K562 (cell line): ENCODE data around the gene RGL2. TPM values are rescaled to one million over a fixed set of nuclear protein-coding genes. Genes with fewer than 3 reads are reported as not detected.
A peak's percentile ranks its signal among the peaks of the same experiment; 100 is the strongest.

Source experiments
- GTF2A2 ChIP-seq: IDR thresholded peaks from 2 replicates; pipeline ENCODE4 v1.6.1; 2016; ENCODE audit warnings: mild to moderate bottlenecking, missing genetic modification characterization, missing compliant biosample characterization
- HMGN3 ChIP-seq: IDR thresholded peaks from 2 replicates; pipeline ENCODE4 v1.6.1; 2011; ENCODE audit warnings: borderline replicate concordance, low read depth, mild to moderate bottlenecking, mixed read lengths, low read length; ENCODE audit not compliant: insufficient read length; ENCODE audit errors: extremely low read depth
- KHSRP ChIP-seq: fragments of 450-650 bp; IDR thresholded peaks from 2 replicates; pipeline ENCODE4 v1.6.1; 2017
- NCOA4 ChIP-seq: fragments of 450-650 bp; IDR thresholded peaks from 2 replicates; pipeline ENCODE4 v1.6.1; 2018; ENCODE audit warnings: mild to moderate bottlenecking; ENCODE audit not compliant: partially characterized antibody
- NFXL1 ChIP-seq: fragments of 450-650 bp; formaldehyde crosslinking; IDR thresholded peaks from 2 replicates; pipeline ENCODE4 v1.4.0; 2021; ENCODE audit warnings: mild to moderate bottlenecking
- NKRF ChIP-seq: fragments of 450-650 bp; IDR thresholded peaks from 2 replicates; pipeline ENCODE4 v1.6.1; 2016; ENCODE audit warnings: borderline replicate concordance
- PBX2 ChIP-seq, 2 experiments: IDR thresholded peaks in 1 of 2; conservative IDR thresholded peaks in 1 of 2; 2 replicates each; pipeline ENCODE4 v1.6.1; 2016; ENCODE audit warnings: low read depth in 2 of 2, mild to moderate bottlenecking in 1 of 2, missing compliant biosample characterization in 1 of 2, missing genetic modification characterization in 1 of 2, moderate library complexity in 1 of 2
- POLR2B ChIP-seq: fragments of 450-650 bp; IDR thresholded peaks from 2 replicates; pipeline ENCODE4 v1.6.1; 2018; ENCODE audit warnings: low read depth; ENCODE audit not compliant: partially characterized antibody
- SAP30 ChIP-seq: fragments of 200-600 bp; sonication (generic); IDR thresholded peaks from 2 replicates; pipeline ENCODE4 v1.6.1; 2012; ENCODE audit warnings: borderline replicate concordance, low read depth, mild to moderate bottlenecking, moderate library complexity, low read length, control low read depth, inconsistent platforms; ENCODE audit not compliant: insufficient read depth, poor library complexity, severe bottlenecking
- ZC3H11A ChIP-seq: IDR thresholded peaks from 2 replicates; pipeline ENCODE4 v1.6.1; 2012; ENCODE audit warnings: low read depth, low read length, improper control_type of control experiment
- ZNF174 ChIP-seq: fragments of 250-450 bp; sonication (Bioruptor Pico); IDR thresholded peaks from 2 replicates; pipeline ENCODE4 v1.4.0; 2020; ENCODE audit warnings: mild to moderate bottlenecking
- polyA plus RNA-seq, 8 experiments: library from polyadenylated mRNA; depleted of rRNA in 4 of 8; stranded (reverse) in 5 of 8; unstranded in 3 of 8; fragments of >200 nt; fragmentation: Nextera tagmentation in 2 of 8; fragmentation: Illumina TruSeq in 1 of 8; extraction: Ambion mirVana in 2 of 8; extraction: Trizol in 1 of 8; gene quantifications; 2 replicates each; pipeline versions ENCODE4 v1.2.1 to v1.2.3, GENCODE V29; 2011 to 2014; ENCODE audit warnings: inconsistent platforms in 1 of 8, missing spikeins in 1 of 8
- total RNA-seq, 7 experiments: library from RNA; depleted of rRNA in 6 of 7; stranded (reverse); fragments of >200 nt in 6 of 7; fragmentation: Illumina TruSeq in 2 of 7; extraction: Trizol in 2 of 7; gene quantifications; 2 replicates each; pipeline versions ENCODE4 v1.2.1 to v1.2.3, GENCODE V29; 2011 to 2021; ENCODE audit warnings: low replicate concordance in 1 of 7
- TF ChIP-seq, protein P1 (sequence below): fragments of 250-450 bp; sonication (Bioruptor Pico); IDR thresholded peaks from 2 replicates; pipeline ENCODE4 v1.5.0; 2022; ENCODE audit warnings: mild to moderate bottlenecking
- TF ChIP-seq, protein P2 (sequence below): sonication (generic); IDR thresholded peaks from 2 replicates; pipeline ENCODE4 v1.6.1; 2016
- TF ChIP-seq, protein P3 (sequence below): conservative IDR thresholded peaks from 2 replicates; pipeline ENCODE4 v1.6.1; 2011; ENCODE audit warnings: low read depth, mild to moderate bottlenecking, low read length; ENCODE audit not compliant: control insufficient read depth

RGL2 gene
- total and polyA plus RNA-seq, 9 of the 15 experiments (the other 6 are each of a cell fraction or from before 2014, with no cell fraction given): 1.8 to 57.1 (median 19.5) TPM

DNA sequence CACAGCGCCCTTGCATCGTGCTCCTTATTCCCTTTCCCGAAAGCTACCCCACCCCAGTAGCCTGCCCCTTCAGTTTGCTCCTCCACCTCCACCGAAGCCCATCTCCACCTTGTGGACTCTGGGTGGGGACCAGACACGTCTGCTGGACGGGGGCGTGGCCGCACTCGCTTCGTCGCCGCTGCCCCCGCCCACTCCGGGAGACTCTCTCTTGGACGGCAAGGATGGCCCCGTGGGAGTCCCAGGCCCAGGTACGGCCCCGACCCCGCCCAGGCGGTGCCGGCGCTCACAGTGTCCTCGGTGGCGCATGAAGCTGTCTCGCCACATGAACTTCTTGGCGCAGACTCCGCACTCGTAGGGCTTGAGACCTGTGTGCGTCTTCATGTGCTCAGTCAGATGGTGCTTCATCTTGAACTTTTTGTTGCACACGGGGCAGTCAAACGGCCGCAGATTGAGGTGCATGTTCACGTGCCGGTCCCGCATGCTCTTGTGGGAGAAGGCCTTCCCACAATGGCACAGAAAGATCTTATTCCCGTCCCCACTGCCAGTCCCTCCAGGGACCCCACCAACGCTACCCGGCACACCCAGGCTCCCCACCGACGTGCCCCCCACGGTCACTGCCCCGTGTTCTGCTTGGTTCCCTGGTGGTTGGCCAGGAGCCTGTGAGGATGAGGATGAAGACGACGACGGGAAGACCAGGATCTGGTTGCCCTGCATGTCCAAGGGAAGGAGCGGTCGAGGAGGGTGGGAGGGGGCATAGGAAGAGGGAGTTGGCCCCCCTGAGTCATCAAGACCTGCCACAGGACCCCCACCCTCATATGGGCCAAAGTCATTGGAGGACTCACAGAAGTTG is 16.4 kb upstream of the RGL2 start (continued):
- TF ChIP-seq PBX2 (CRISPR knock-in tag; IDR thresholded peaks at IDR 0.05; ENCODE audit: low read depth) (no peak), PBX2 (tag; conservative IDR thresholded peaks at IDR 0.05; ENCODE audit: low read depth) (no peak), ZC3H11A (no peak), NKRF (no peak), SAP30 (no peak), KHSRP (no peak), ZNF174 (CRISPR knock-in tag) (no peak), NCOA4 (no peak), NFXL1 (CRISPR knock-in tag) (no peak), GTF2A2 (no peak), POLR2B (no peak), HMGN3 (peak; percentile 57)
- TF ChIP-seq, protein P1, sequence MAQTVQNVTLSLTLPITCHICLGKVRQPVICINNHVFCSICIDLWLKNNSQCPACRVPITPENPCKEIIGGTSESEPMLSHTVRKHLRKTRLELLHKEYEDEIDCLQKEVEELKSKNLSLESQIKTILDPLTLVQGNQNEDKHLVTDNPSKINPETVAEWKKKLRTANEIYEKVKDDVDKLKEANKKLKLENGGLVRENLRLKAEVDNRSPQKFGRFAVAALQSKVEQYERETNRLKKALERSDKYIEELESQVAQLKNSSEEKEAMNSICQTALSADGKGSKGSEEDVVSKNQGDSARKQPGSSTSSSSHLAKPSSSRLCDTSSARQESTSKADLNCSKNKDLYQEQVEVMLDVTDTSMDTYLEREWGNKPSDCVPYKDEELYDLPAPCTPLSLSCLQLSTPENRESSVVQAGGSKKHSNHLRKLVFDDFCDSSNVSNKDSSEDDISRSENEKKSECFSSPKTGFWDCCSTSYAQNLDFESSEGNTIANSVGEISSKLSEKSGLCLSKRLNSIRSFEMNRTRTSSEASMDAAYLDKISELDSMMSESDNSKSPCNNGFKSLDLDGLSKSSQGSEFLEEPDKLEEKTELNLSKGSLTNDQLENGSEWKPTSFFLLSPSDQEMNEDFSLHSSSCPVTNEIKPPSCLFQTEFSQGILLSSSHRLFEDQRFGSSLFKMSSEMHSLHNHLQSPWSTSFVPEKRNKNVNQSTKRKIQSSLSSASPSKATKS (CRISPR knock-in tag): no peak
- TF ChIP-seq, protein P2, sequence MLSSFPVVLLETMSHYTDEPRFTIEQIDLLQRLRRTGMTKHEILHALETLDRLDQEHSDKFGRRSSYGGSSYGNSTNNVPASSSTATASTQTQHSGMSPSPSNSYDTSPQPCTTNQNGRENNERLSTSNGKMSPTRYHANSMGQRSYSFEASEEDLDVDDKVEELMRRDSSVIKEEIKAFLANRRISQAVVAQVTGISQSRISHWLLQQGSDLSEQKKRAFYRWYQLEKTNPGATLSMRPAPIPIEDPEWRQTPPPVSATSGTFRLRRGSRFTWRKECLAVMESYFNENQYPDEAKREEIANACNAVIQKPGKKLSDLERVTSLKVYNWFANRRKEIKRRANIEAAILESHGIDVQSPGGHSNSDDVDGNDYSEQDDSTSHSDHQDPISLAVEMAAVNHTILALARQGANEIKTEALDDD: no peak
- TF ChIP-seq, protein P3, sequence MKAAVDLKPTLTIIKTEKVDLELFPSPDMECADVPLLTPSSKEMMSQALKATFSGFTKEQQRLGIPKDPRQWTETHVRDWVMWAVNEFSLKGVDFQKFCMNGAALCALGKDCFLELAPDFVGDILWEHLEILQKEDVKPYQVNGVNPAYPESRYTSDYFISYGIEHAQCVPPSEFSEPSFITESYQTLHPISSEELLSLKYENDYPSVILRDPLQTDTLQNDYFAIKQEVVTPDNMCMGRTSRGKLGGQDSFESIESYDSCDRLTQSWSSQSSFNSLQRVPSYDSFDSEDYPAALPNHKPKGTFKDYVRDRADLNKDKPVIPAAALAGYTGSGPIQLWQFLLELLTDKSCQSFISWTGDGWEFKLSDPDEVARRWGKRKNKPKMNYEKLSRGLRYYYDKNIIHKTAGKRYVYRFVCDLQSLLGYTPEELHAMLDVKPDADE: peak; percentile 40; the same call in 1 of the 2 replicates
